Inflammatory macrophage (primary cell): ENCODE measurements around the gene B2M.
"Not testable (repeated sequence)": the region's sequence is repeated elsewhere in the genome, so short reads cannot be mapped to it uniquely, and the experiment has no call there.

ENCODE experiments used
- DNase-seq, 2 donors: peaks; one replicate each; pipeline ENCODE4 v3.0.0-alpha.2; 2020 to 2022

Gene B2M

DNA sequence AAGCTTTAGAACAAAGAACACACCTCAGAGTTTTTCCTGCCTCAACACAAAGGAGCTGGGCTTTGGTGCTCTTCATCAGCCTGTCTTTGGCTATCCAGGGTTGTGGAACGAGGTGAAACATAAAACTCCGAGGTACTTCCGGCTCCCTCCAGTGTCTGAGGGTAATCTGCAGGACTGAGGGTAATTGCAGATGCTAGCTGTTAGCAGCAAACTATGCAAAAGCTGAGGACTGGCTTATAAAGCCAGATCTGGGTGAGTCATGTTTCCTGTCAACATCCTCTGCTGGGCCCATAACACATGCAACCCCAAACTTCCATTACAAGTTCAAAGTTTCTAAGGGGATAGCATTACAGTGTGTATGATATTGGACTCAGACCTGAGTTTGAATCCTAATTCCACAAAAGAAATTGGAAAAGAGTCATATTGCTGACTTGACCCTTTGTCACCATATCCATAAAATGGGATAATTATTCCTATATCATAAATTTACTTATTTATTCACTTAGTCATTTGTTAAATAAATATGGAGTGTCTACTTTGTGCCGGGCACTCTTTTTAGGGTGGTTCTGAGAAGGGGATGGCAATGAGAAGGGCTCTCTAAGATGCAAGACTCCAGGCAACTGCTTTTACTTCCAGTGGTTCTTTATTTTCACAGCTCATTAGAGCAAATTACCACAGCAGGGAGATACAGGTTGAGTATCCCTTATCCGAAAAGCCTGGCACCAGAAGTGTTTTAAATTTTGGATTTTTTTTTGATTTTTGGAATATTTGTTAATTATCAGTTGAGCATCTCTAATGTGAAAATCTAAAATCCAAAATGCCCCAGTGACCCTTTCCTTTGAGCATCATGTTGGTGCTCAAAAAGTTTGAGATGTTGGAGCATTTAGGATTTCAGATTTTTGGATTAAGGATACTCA lies 15.5 kb downstream of the B2M start:
- peak; percentile 92 for DNase-seq

GRCh38 chr15:44727485-44728231 lies 16.3 kb downstream of the B2M start:
- no peak for DNase-seq

GRCh38 chr15:44728232-44728575 lies 16.9 kb downstream of the B2M start:
- not testable (repeated sequence) for DNase-seq

DNA sequence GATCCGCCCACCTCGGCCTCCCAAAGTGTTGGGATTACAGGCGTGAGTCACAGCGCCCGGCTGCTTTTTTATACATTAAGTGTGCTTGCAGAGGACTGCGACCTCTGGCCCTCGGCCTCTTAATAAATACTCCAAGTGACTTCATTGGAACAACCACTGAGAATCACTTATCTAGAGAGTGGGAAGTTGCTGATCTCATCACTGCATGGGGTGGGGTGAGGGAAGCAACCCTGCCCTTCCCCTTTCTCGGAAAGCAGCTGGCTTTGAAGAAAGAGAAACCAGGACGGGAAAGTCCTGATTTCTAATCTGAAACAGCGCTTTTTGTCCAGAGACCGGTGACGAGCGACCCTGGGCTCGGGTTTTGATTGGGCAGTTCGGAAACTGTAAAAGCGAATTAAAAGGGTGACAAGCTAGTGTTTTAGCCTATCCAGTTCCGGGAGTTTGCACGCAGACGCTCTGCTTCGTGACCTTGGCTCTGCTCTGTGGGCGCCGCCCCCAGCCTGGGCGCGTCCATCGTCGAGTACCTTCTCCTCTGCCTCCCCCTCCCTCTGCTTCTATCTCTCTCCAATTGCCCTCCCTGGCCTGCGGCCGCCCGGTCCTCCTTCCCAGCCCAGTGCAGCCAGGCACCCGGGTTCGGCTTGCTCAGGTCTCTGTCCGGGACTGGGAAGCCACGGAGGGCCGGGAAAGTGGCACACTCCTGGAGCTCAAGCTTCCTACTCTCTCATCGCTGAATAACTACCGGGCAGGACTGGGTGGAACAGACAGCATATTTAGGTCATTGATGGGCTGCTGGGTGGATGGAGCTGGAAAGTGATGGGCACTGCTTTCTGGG lies 17.5 kb downstream of the B2M start:
- peak; percentile 99 to 100 for DNase-seq

- peak; percentile 20 to 34 for DNase-seq
These were observed 18.3 kb downstream of the B2M start for GRCh38 chr15:44729408-44730127.

DNA sequence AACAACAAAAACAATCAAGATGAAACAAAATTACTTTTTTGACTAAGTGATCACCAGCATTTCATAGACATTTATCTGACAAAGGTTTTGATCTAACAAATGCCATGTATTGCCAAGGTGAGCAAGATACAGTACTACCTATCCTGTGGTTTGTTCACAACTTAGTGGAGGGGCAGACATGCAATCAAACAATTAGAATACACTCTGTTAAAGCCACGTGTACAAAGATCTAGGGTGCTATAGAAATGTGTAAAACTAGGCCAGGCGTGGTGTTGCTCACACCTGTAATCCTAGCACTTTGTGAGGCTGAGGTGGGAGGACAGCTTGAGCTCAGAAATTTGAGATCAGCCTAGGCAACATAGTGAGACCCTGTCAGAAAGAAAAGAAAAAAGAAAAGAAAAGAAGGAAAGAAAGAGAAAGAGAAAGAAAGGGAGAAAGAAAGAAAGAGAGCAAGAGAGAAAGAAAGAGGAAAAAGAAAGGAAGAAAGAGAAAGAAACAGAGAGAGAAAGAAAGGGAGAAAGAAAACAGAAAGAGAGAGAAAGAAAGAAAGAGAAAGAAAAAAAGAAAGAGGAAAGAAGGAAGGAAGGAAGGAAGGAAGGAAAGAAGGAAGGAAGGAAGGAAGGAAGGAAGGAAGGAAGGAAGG lies 23.6 kb downstream of the B2M start:
- no peak for DNase-seq

- DNase-seq: peak; percentile 91 to 94
These were observed 24.3 kb downstream of the B2M start for GRCh38 chr15:44735482-44736180.

- DNase-seq: no peak
These were observed 25.0 kb downstream of the B2M start, which contains the start of gene TRIM69 for GRCh38 chr15:44736181-44736765. TRIM69 (plus strand) TSS chr15:44736528; CDS start chr15:44736705, 177 bp downstream.

- peak; percentile 47 to 84 for DNase-seq
These were observed 27.1 kb downstream of the B2M start for GRCh38 chr15:44738340-44738984.

DNA sequence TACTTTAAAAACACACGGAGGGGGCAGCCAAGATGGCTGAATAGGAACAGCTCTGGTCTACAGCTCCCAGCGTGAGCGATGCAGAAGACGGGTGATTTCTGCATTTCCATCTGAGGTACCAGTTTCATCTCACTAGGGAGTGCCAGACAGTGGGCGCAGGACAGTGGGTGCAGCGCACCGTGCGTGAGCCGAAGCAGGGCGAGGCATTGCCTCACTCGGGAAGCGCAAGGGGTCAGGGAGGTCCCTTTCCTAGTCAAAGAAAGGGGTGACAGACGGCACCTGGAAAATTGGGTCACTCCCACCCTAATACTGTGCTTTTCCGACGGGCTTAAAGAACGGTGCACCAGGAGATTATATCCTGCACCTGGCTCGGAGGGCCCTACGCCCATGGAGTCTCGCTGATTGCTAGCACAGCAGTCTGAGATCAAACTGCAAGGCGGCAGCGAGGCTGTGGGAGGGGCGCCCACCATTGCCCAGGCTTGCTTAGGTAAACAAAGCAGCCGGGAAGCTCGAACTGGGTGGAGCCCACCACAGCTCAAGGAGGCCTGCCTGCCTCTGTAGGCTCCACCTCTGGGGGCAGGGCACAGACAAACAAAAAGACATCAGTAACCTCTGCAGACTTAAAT lies 28.0 kb downstream of the B2M start:
- DNase-seq: not testable (repeated sequence)

GRCh38 chr15:44743454-44743853 lies 32.1 kb downstream of the B2M start:
- not testable (repeated sequence) for DNase-seq

DNA sequence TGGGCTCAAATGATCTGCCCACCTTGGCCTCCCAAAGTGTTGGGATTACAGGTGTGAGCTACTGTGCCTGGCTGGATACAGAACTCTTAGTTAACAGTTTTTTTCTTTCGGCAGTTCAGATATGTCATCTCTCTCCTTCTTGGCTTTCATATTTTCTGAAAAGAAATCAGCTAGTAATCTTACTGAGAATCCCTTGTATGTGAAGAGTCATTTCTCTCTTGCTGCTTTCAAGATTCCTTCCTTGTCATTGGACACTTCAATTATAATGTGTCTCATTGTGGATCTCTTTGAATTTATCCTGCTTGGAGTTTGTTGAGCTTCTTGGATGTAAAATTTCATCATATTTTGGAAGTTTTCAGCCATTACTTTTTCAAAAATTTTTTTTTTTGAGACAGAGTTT lies 42.0 kb downstream of the B2M start:
- DNase-seq: no peak

DNA sequence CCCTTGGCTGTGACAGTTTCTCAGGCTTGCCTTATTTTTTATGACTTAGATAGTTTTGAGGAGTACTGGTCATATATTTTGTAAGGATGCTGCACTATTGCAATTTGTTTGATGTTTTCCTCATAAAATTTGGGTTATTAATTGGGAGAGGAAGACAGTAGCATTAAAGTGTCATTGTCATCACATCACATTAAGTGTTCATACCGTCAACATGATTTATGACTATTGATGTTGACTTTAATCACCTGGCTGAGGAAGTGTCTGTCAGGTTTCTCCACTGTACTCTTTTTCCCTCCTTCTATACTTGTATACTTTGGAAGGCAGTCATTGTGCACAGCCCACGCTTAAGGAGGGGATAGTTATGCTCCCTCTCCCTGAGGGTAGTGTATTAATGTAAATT lies 51.9 kb downstream of the B2M start:
- DNase-seq: no peak

DNA sequence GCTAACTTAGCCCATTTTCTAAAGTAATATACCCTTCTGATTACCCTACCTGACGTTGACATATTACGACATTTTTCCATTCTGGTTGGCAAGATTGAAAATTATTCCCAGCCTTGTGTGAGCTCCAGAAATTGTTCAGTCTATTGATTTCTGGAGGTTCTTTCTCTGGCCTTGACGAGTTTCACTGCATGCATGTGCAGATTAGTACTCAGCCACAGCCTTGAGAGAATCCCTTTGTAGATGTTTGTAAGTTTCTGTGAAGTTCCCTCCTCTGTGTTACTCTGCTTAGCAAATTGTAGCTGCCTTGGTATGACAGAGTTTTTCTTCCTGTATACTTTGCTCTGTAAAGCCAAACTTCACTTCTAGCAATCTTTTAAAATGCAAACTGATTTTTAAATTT lies 52.5 kb downstream of the B2M start:
- no peak for DNase-seq

DNA sequence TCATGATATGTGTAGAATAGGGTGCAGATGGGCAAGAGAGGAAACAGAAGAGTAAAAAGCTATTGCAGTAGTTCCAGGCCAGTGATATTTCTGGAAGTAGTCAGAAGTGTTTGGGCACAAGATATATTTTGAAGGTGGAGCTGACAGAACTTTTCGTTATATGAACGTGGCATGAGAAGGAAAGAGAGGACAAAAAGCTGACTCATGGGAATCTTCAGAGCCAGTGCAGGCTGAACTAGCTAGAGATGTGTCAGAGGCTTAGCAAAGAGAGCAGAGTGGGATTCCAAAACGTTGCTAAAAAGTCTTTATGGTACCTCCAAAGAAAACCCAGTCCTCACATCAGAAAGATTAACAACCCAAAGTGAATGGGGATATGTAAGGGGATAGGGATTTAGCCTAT lies 53.7 kb downstream of the B2M start:
- DNase-seq: no peak
